ENCODE measurements around the gene CLEC9A.

DNA sequence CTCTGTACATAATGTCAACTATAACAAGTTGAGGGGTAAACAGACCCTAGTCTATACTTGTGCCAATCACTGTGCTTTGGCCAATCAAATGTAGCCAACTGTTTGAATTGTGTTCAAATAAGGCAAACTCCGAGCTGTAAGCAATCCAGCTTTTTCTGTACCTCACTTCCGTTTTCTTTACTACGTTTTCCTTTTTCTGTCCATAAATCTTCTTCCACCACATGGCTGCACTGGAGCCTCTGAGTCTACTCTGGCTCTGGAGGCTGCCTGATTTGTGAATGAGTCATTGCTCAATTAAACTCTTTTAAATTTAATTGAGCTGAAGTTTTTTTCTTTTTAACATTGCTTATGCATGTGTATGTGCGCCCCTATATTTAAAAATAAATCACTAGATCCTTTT, 38.6 kb downstream of the CLEC9A start:
- TF ChIP-seq YY1 (IDR thresholded peaks at IDR 0.05; ENCODE audit: low read depth) (no peak), REST (IDR thresholded peaks at IDR 0.05; ENCODE audit: low read depth) (no peak), RAD21 (IDR thresholded peaks at IDR 0.05; ENCODE audit: low read depth) (no peak), MAX (IDR thresholded peaks at IDR 0.05) (no peak), EP300 (IDR thresholded peaks at IDR 0.05; ENCODE audit: borderline replicate concordance) (no peak), CEBPB (IDR thresholded peaks at IDR 0.05) (no peak), TAF1 (IDR thresholded peaks at IDR 0.05; ENCODE audit: low read depth) (no peak), NFIC (IDR thresholded peaks at IDR 0.05) (no peak), TEAD4 (IDR thresholded peaks at IDR 0.05) (no peak), ZBTB7A (IDR thresholded peaks at IDR 0.05; ENCODE audit: low read depth) (no peak), EGR1 (IDR thresholded peaks at IDR 0.05) (no peak)
- TF ChIP-seq, protein P1, sequence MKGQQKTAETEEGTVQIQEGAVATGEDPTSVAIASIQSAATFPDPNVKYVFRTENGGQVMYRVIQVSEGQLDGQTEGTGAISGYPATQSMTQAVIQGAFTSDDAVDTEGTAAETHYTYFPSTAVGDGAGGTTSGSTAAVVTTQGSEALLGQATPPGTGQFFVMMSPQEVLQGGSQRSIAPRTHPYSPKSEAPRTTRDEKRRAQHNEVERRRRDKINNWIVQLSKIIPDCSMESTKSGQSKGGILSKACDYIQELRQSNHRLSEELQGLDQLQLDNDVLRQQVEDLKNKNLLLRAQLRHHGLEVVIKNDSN (IDR thresholded peaks at IDR 0.05), result no peak

All from Ishikawa (cell line).